Measurements from ENCODE around the gene ACTL6B.

The ACTL6B gene

GRCh38 chr7:100626530-100627237 is 29.6 kb downstream of the ACTL6B start:
- peak; percentile 44 to 70 for DNase-seq

- no peak for DNase-seq
These were observed 30.2 kb downstream of the ACTL6B start for GRCh38 chr7:100626055-100626454.

DNA sequence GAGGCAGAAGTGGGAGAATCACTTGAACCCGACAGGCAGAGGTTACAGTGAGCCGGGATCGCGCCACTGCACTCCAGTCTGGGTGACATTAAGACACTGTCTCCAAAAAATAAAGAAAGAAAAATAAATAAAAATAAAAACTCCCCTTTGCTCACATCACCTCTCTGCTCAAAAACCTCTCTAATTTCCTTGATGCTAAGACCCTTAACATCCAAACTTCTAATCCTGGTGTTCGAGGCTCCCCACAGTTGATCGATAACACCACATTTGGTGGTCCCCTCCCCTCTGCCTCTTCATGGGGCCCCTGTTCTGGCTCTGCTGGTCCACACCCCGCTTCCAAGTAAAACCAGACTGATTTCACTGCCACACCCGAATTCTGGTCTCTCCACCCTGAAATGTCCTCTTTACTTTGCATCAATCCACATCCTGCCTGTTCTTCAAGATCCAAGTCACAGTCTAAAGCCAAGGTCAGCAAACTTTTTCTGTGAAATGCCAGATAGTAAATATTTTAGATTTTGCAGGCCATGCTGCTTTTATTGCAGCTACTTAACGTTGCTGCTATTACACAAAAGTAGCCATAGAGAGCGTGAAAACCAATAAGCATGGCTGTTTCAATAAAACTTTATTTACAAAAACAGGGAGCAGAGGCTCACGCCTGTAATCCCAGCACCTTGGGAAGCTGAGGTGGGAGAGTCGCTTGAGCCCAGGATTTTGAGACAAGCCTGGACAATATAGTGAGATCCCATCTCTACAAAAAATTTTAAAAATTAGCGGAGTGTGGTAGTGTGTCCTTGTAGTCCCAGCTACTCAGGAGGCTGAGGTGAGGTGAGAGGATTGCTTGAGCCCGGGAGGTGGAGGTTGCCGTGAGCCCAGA is 32.1 kb downstream of the ACTL6B start:
- DNase-seq: no peak

DNA sequence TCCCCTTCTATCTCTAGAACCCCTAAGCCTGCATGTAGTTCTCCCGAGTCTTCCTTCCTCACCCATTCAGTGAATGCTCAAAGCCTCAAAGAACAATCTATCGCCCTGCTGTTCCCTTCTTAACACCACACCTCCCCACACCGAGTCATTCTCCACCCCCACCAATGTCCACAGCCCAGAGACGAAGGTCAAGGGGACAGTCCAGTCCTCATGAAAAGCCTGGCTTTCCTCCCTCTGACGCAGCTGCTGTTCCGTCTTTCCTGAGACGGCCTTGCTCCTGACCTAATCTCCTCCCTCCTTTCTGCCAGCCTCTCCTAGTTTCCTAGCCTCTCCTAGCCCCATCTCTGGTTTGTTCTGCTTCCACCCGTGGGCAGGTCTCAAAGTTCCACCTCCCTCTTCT is 34.7 kb downstream of the ACTL6B start:
- DNase-seq: no peak

DNA sequence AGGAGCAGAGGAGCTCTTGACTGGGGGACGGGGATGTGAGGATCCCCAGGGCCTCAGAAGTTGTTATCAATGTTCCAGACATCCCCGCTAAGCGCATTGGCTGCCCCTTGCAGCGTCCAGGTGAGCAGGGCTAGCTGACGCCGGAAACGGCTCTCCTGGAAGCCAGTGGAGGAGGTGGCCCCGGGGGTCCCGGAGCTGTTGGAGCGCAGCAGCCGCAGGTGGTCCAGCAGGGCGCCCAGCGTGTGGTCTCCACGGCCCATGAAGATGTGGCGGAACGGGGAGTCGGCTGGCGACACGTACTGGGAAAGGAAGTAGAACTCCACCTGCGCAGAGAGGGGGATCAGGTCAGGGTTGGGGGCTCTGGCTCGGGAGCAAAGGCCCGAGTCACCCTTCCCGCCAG is 35.4 kb downstream of the ACTL6B start:
- DNase-seq: no peak

GRCh38 chr7:100620239-100620638 is 36.0 kb downstream of the ACTL6B start:
- DNase-seq: no peak

DNA sequence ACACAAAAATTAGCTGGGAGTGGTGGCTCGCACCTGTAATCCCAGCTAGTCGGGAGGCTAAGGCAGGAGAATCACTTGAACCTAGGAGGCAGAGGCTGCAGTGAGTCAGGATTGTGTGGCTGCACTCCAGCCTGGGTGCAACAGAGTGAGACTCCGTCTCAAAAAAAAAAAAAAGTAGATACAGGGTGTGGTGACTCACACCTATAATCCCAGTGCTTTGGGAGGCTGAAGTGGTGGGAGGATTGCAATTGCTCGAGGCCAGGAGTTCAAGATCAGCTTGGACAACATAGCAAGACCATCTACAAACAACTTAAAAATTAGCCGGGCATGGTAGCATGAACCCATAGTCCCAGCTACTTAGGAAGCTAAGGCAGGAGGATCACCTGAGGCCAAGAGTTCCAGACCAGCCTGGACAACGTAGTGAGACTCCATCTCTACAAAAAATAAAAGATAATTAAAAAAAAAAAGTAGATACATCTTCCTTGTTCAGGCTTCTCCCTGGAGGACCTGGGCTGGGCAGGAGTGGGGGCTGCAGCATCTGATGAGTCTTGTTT is 41.9 kb downstream of the ACTL6B start:
- no peak for DNase-seq

- no peak for DNase-seq
These were observed 42.7 kb downstream of the ACTL6B start for GRCh38 chr7:100613412-100614175.

DNA sequence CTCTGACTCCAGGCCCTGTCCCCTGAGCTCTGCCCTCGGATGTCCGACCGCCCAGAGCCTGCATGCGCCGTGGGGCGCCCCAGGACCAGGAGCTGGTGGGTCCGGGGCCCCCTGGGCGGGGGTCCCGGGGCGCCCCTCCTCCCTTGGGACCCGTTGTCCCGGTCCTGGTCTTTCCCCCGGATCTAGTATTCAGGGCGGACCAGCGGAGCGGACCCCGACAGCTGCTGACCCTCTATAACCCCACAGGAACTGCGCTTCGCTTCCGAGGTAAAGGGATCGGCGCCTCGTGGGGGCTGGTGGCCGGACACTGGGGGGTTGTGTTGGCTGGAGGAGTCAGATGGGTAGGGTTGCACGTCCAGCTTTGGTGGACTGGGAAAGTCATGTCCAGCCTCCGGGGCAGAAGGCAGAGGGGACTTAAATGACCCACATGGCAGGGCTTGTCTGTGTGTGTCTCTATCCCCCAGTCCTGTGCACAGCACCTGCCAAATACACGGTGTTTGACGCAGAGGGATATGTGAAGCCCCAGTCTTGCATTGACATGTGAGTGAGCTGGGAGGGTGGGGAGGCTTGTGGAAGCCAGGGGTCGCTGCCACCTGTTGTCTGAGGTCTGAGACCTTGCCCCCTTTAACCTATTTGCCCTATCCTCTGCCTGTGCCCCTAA is 43.4 kb downstream of the ACTL6B start:
- DNase-seq: peak in 1 of 2 experiments; percentile 15

DNA sequence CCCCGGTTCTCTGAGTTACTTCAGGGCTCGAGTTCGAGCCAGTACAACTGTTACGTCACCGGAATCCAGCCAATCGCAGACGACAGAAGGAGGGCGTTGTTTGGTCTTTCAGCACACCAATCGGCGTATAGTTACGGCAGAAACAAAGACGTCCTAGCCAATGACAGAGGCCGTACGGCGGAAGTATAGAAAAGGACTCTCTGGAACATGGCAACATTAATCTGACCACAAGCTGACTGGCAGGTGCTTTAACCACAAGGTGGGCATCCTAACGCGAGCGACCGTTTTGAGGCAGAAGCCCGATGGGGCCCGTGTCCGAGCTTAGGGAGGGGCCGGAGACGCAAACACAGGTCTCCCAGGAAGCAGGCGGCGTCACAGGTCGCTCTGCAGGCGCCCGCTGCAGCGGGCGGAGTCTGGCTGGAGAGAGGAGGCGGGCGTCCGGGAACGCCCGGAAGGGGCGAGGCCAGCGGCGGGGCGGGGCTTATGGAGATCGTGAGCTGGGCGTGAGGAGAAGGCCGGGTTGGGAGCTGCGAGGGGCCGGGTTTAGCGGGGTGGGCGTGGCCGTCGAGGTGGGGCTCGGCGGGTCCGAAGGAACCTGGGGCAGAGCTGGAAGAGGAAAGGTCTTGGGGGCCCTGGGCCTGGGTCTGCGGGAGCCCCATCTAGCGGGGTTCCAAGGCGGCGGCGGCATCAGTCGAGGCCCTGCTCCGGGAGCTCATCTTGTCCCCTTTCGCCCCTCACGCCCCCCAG is 44.1 kb downstream of the ACTL6B start, which contains the start of gene MOSPD3:
TSS of gene MOSPD3 (plus strand) at position 558 of the 747 bp plus-strand sequence. CDS start 252 bp downstream, outside the sequence.
- DNase-seq: peak; percentile 96 to 99

DNA sequence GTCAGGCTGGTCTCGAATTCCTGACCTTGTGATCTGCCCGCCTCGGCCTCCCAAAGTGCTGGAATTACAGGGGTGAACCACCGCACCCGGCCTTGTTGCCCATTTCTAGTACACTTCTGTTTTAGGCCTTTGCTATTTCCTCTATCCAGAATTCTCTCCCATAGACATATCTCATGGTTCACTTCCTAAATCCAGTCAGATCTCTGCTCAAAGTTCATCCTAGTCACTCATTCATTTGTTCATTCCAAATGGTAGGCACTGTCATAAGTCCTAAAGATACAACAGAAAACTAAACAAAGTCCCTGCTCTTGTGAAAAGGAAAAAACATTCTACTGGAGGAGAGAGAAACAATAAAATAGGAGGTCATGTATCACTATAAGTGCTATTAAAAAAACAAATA is 46.3 kb downstream of the ACTL6B start:
- DNase-seq: no peak

GRCh38 chr7:100607111-100607510 is 49.1 kb downstream of the ACTL6B start:
- no peak for DNase-seq

DNA sequence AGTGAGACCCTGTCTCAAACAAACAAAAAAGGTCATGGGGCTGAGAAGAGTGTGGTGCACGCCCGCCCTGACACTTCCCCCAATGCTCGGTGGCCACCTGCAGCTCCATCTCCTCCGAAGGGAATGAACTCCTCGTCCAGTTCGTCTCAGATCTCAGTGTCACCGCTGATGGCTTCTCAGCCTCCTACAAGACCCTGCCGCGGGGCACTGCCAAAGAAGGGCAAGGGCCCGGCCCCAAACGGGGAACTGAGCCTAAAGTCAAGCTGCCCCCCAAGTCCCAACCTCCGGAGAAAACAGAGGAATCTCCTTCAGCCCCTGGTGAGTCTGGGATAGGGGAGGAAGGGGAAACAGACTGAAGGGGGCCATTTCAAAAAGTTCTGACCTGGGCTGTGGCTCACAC is 49.9 kb downstream of the ACTL6B start:
- no peak for DNase-seq

DNA sequence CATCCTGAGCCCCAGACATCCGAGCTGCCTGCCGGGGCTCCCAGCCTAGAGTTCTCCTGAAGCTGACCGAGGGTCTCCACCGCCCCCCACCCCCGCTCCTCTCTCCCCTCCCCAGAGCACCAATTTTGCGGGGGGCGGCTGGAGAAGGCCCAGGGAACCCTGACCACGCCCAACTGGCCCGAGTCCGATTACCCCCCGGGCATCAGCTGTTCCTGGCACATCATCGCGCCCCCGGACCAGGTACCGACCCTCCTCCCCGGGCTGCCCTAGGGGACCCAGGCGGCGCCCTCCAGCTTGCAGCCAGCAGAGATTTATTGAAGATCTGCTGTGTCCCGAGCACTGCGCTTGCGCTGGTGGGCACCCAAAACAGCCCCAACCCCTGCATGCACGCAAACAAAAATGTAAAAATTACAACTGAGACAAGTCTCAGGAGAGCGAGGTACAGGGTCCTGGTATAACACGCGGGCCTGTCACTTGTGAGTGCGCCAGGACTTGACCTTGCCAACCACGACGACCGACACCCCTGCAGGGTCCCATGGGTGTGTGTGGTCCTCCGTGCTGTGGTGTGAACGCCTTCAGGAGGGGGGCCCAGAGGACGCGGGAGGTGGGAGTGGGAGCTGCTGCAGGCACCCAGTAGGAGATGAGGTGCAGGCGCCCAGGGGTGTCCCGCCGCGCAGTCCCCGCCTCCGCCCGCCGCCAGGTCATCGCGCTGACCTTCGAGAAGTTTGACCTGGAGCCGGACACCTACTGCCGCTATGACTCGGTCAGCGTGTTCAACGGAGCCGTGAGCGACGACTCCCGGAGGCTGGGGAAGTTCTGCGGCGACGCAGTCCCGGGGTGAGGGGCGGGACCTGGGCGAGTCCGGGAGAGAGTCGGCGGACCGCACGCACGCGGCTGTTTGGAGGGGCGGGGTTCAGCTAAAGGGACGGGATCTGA is 51.0 kb downstream of the ACTL6B start:
- DNase-seq: no peak

DNA sequence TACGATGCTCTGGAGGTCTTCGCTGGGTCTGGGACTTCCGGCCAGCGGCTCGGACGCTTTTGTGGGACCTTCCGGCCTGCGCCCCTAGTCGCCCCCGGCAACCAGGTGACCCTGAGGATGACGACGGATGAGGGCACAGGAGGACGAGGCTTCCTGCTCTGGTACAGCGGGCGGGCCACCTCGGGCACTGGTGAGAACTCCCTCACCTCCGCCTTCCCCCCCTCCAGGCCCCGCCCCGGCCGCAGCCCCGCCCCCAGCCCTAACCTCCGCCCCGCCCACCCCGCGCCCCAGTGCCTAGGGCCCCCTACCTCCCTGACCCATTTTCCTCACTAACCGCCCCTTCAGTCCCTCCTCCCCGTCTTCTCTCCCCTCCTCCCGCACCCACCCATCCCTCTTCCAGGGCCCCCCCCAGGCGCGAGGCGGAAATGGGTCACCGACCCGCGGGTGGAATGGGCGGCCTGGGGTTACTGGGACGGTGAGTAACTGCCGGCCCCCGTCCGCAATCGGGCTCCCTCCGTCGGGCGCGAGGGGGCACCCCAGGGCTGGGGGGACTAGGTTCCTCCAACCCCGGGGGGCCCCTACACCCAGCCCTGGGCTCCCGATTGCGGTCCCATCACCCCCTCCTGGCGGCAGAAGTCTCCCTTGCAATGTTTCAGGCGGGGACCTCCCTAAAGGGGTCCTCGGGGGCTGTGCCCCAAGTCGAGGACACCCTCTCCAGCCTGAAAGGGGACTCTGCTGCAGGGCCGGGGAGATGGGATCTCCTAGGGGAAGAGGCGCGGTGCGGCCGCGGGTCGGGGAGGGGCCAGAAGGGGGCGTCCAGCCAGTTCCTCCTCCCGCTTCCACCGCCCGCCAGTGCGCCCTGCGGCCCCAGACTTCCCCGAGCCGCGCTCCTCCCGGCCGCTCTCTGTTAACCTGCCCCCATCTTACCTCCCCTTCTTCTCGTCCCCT is 51.9 kb downstream of the ACTL6B start:
- peak; percentile 38 to 58 for DNase-seq

- peak in 1 of 2 experiments; percentile 17 for DNase-seq
These were observed 52.6 kb downstream of the ACTL6B start for GRCh38 chr7:100603726-100604027.

DNA sequence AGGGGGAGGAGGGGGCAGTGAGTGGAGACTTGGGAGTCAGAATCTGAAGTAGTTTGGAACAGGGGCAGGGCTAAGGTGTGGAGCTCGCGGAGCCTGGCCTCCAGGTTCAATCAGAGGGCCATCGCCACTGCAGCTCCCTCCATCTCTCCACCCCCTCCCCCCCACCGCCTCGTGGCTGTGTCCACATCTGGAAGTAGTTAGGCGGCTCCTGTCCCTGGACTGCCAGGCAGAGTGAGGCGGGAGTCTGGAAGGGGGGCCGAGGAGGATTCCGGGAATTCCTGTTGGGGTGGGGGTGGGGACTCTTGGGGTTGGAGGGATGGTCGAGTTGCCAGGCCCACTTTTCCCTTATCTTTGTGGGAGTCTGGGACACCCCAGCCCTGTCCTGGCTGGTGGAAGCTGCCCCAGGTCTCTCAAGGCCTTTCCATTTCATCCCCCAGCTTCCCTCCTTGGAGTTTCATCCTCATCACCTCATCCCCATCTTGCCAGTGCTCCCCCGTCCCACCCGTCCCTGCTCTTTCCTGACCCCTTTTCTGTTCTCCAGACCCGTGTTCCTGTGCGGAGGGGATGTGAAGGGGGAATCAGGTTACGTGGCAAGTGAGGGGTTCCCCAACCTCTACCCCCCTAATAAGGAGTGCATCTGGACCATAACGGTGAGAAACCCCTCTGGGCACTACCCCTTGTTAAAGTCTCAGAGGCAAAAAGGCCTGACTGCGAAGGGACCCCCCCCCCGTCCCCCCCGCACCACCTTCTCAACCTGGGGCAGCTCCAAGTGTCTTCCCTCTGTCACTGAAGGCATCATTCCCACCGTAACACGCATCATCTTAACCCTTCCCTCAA is 53.1 kb downstream of the ACTL6B start:
- DNase-seq: peak in 1 of 2 experiments; percentile 16

GRCh38 chr7:100600730-100601038 is 55.6 kb downstream of the ACTL6B start:
- DNase-seq: no peak
